Hypothalamus (tissue), 51 donors: Measurements from ENCODE around the gene VSIG4.
"Not testable (repeated sequence)": the region's sequence is repeated elsewhere in the genome, so short reads cannot be mapped to it uniquely, and the experiment has no call there.

Experiments used
- DNase-seq, 51 donors: peaks; one replicate each; lab custom pipeline; 2025; lab: John Stamatoyannopoulos, UW

Gene VSIG4

GRCh38 chrX:66039944-66040343 lies at the start of gene VSIG4:
VSIG4 (minus strand) TSS chrX:66040080; CDS start chrX:66039998, 82 bp downstream.
- peak in 1 of 51 donors; percentile 0 for DNase-seq

- no peak for DNase-seq
Observed at GRCh38 chrX:66076801-66077200, 36.9 kb upstream of the VSIG4 start.

- peak in 14 of 51 donors; percentile 0 to 20 (median 2) for DNase-seq
Observed at GRCh38 chrX:66074920-66075879, 35.3 kb upstream of the VSIG4 start.

- no peak for DNase-seq
Observed at GRCh38 chrX:66071126-66071525, 31.2 kb upstream of the VSIG4 start.

- no peak for DNase-seq
Observed at GRCh38 chrX:66064261-66064660, 24.4 kb upstream of the VSIG4 start.

- not testable (repeated sequence) for DNase-seq
Observed at GRCh38 chrX:66057019-66057418, 17.1 kb upstream of the VSIG4 start.

GRCh38 chrX:66054978-66055377 lies 15.1 kb upstream of the VSIG4 start:
- no peak for DNase-seq

GRCh38 chrX:66053414-66053813 lies 13.5 kb upstream of the VSIG4 start:
- DNase-seq: no peak

GRCh38 chrX:66051980-66052379 lies 12.1 kb upstream of the VSIG4 start:
- DNase-seq: no peak

GRCh38 chrX:66050140-66050569 lies 10.3 kb upstream of the VSIG4 start:
- DNase-seq: peak in 7 of 51 donors; percentile 0 to 18 (median 3)

GRCh38 chrX:66049056-66049455 lies 9.2 kb upstream of the VSIG4 start:
- no peak for DNase-seq

- DNase-seq: peak in 1 of 51 donors; percentile 1
Observed at GRCh38 chrX:66046612-66047235, 6.8 kb upstream of the VSIG4 start.

- no peak for DNase-seq
Observed at GRCh38 chrX:66045894-66046293, 6.0 kb upstream of the VSIG4 start.

- no peak for DNase-seq
Observed at GRCh38 chrX:66043584-66043983, 3.7 kb upstream of the VSIG4 start.

- no peak for DNase-seq
Observed at GRCh38 chrX:66042307-66043077, 2.6 kb upstream of the VSIG4 start.

GRCh38 chrX:66038115-66038514 lies 1.8 kb downstream of the VSIG4 start:
- no peak for DNase-seq

GRCh38 chrX:66036231-66036630 lies 3.6 kb downstream of the VSIG4 start:
- DNase-seq: no peak

- DNase-seq: no peak
Observed at GRCh38 chrX:66035667-66036066, 4.2 kb downstream of the VSIG4 start.

- DNase-seq: peak in 4 of 51 donors; percentile 2 to 11 (median 4)
Observed at GRCh38 chrX:66030505-66031317, 9.2 kb downstream of the VSIG4 start.

GRCh38 chrX:66028936-66029335 lies 10.9 kb downstream of the VSIG4 start:
- DNase-seq: no peak
